B cell (primary cell): ENCODE measurements around the gene USP30. TPM values are rescaled to one million over a fixed set of nuclear protein-coding genes. Genes with fewer than 3 reads are reported as not detected.

Source experiments
- ATAC-seq: fragments of 200-7000 bp; cut with Tn5 transposase; one replicate; pipeline ENCODE4 v1.10.0; 2021; ENCODE audit warnings: low read depth, mild to moderate bottlenecking, moderate number of reproducible peaks, moderate library complexity
- CTCF ChIA-PET: fragments of 350-600 bp; sonication (Branson Sonifier 250); formaldehyde crosslinking; loops from one replicate; lab custom pipeline; 2021; ENCODE audit warnings: antibody characterized with exemption, inconsistent platforms; lab: Charles Lee
- POLR2A ChIA-PET: fragments of 350-600 bp; sonication (Branson Sonifier 250); formaldehyde crosslinking; loops from one replicate; lab custom pipeline; 2021; ENCODE audit warnings: antibody characterized with exemption; lab: Charles Lee
- DNase-seq: peaks from one replicate; pipeline ENCODE4 v3.0.0; 2013
- H2AFZ ChIP-seq: 2 replicates; pipeline ENCODE4 v1.6.1; 2012; ENCODE audit warnings: mild to moderate bottlenecking, low read depth, low read length; ENCODE audit not compliant: insufficient read depth, poor library complexity, severe bottlenecking
- H3K27ac ChIP-seq, 2 donors: 1 replicate in 1 of 2; 2 replicates in 1 of 2; pipeline ENCODE4 v1.5.1; 2012 to 2013; ENCODE audit warnings: low read length in 2 of 2, mild to moderate bottlenecking in 2 of 2, moderate library complexity in 1 of 2
- H3K27me3 ChIP-seq, 4 experiments: fragments of 200-600 bp in 1 of 4; sonication (generic) in 1 of 4; replicated peaks in 1 of 4; 1 replicate in 2 of 4; 2 replicates in 2 of 4; pipeline versions ENCODE4 v1.6.1 to v1.7.0; 2013 to 2016; ENCODE audit warnings: low read length in 3 of 4, mild to moderate bottlenecking in 2 of 4, mixed read lengths in 1 of 4, moderate library complexity in 1 of 4; ENCODE audit not compliant: insufficient read depth in 4 of 4, control insufficient read depth in 3 of 4; ENCODE audit errors: control extremely low read depth in 1 of 4
- H3K36me3 ChIP-seq, 2 experiments: replicated peaks in 1 of 2; 1 replicate in 1 of 2; 2 replicates in 1 of 2; pipeline versions ENCODE4 v1.6.1 to v1.7.1; 2013; ENCODE audit warnings: low read length in 1 of 2; ENCODE audit not compliant: insufficient read depth in 2 of 2, control insufficient read depth in 1 of 2; ENCODE audit errors: control extremely low read depth in 1 of 2, extremely low read depth in 1 of 2
- H3K4me1 ChIP-seq, 2 donors: fragments of 200-600 bp in 1 of 2; sonication (generic) in 1 of 2; 1 replicate in 1 of 2; 2 replicates in 1 of 2; pipeline versions ENCODE4 v1.5.1 to v1.6.1; 2013 to 2017; ENCODE audit warnings: low read length in 2 of 2; ENCODE audit not compliant: control insufficient read depth in 2 of 2, insufficient read depth in 2 of 2
- H3K4me2 ChIP-seq: replicated peaks from 2 replicates; pipeline ENCODE3; 2012; ENCODE audit warnings: mild to moderate bottlenecking, low read depth, low read length; ENCODE audit not compliant: poor library complexity, severe bottlenecking
- H3K4me3 ChIP-seq, 5 experiments: fragments of 200-600 bp in 1 of 5; sonication (generic) in 1 of 5; 1 replicate in 3 of 5; 2 replicates in 2 of 5; pipeline versions ENCODE4 v1.5.1 to v1.7.0; 2011 to 2016; ENCODE audit warnings: low read length in 4 of 5, mild to moderate bottlenecking in 4 of 5, low read depth in 2 of 5, control low read depth in 1 of 5, moderate library complexity in 1 of 5; ENCODE audit not compliant: insufficient read depth in 1 of 5; ENCODE audit errors: control extremely low read depth in 1 of 5, extremely low read depth in 1 of 5
- H3K79me2 ChIP-seq: fragments of 200-600 bp; sonication (generic); one replicate; pipeline ENCODE4 v1.6.0; 2016; ENCODE audit warnings: low read length; ENCODE audit not compliant: control insufficient read depth, insufficient read depth
- H3K9ac ChIP-seq: fragments of 200-600 bp; sonication (generic); 2 replicates; pipeline ENCODE4 v1.6.1; 2017; ENCODE audit warnings: mild to moderate bottlenecking, low read length, moderate library complexity
- H3K9me3 ChIP-seq, 3 donors: one replicate each; pipeline versions ENCODE4 v1.6.1 to v1.7.1; 2013; ENCODE audit warnings: low read length in 2 of 3; ENCODE audit not compliant: control insufficient read depth in 2 of 3, insufficient read depth in 1 of 3; ENCODE audit errors: control extremely low read depth in 1 of 3
- H4K20me1 ChIP-seq: 2 replicates; pipeline ENCODE4 v1.6.0; 2012; ENCODE audit warnings: mild to moderate bottlenecking, low read length; ENCODE audit not compliant: insufficient read depth, control insufficient read depth, poor library complexity, severe bottlenecking
- H3K27ac Mint-ChIP-seq: one replicate; pipeline ENCODE4 v1.8.0; 2021; ENCODE audit warnings: mixed read lengths
- H3K27me3 Mint-ChIP-seq: one replicate; pipeline ENCODE4 v1.8.0; 2021; ENCODE audit warnings: mixed read lengths
- H3K4me1 Mint-ChIP-seq: one replicate; pipeline ENCODE4 v1.8.0; 2021; ENCODE audit warnings: mixed read lengths
- H3K4me3 Mint-ChIP-seq: one replicate; pipeline ENCODE4 v1.8.0; 2021; ENCODE audit warnings: mixed read lengths
- H3K9me3 Mint-ChIP-seq: one replicate; pipeline ENCODE4 v1.8.0; 2022; ENCODE audit warnings: mixed read lengths; ENCODE audit not compliant: insufficient read depth
- CTCF ChIP-seq: fragments of 200-600 bp; IDR thresholded peaks from one replicate; pipeline ENCODE4 v1.8.0; 2022; ENCODE audit warnings: antibody characterized with exemption, mild to moderate bottlenecking
- EZH2 ChIP-seq: IDR thresholded peaks from 2 replicates; pipeline ENCODE4 v1.6.1; 2012; ENCODE audit warnings: borderline replicate concordance, low read depth, mild to moderate bottlenecking, moderate library complexity, low read length; ENCODE audit not compliant: insufficient read depth, poor library complexity, severe bottlenecking
- WGBS: methylation state at CpG from one replicate; pipeline ENCODE4 v1.1.5; 2013; ENCODE audit warnings: missing lambda C conversion rate; ENCODE audit not compliant: insufficient coverage; 5-methylcytosine and 5-hydroxymethylcytosine counted together
- intact Hi-C: fragments of 100-400 bp; cut with micrococcal nuclease; formaldehyde crosslinking; loops from one replicate; pipeline ENCODE4 v1.10.0; 2022
- polyA plus RNA-seq: library from polyadenylated mRNA; depleted of rRNA; stranded (reverse); fragments of >200 nt; gene quantifications from 2 replicates; pipeline ENCODE4 v1.2.3, GENCODE V29; 2012
- total RNA-seq, 2 donors: library from RNA; stranded (reverse); fragments of 120-200 nt in 1 of 2; gene quantifications; 1 replicate in 1 of 2; 2 replicates in 1 of 2; pipeline versions ENCODE4 v1.2.3 to v1.2.4, GENCODE V29; 2013 to 2022

Gene USP30
- total and polyA plus RNA-seq, 2 donors (not counting 1 experiment from before 2014, with no cell fraction given), result 7.2 to 32.5 TPM

DNA sequence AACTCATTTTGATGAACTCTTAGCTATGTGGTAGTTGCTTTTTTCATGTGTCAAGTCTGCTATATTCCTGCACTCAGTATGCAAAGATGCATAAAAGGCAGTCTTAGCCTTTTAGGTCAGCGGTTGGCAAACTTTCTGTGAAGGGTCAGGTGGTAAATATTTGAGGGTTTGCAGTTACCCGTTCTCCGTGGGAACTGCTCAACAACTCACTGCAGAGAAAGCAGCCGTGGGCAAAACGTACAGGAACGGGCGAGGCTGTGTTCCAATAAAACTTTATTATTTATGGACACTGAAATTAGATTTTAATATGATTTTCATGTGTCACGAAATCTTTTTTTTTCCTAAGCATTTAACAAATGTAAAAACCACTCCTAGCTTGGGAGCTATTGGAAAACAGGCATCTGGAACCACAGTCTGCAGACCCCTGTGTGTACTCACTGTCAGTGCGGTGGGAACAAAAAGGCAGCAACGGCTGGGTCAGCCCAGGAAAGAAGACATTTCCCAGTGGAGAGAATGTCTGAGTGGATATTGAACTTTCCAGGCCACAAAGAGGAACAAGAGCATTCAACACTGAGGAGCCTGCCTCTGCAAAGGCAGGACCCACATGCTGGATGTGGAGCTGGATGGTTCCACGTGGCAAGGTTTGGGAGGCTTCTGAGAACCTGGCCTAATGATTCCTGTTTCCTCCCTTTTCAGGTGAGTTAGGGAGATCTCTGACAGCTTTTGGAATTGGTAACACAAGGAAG, 60.5 kb downstream of the USP30 start:
- H3K4me3 ChIP-seq, result no peak overlapping the region
- H3K4me2 ChIP-seq, result no peak overlapping the region
- peaks cover 0 to 3% of the 10 kb centered on the region in 2 experiments for H3K36me3 ChIP-seq
- no peak for DNase-seq
- no peak overlapping the region for H3K4me3 Mint-ChIP-seq
- no peak overlapping the region for H3K27ac ChIP-seq
- no peaks in the 10 kb centered on the region for H3K9me3 ChIP-seq
- 85% methylated on average over 4 of the region's 11 CpGs for WGBS
- H2AFZ ChIP-seq, result no peak overlapping the region
- ChIA-PET CTCF (interaction anchor here (0.5 to 4.0 kb wide), 18 partner anchors 9 to 283 kb away, joined by 3 to 25 read pairs (median 6); partner anchors contain the start of genes ALKBH2 and USP30), POLR2A (no interaction called here)
- no peak for TF ChIP-seq EZH2
- no peak for TF ChIP-seq CTCF
- H3K27me3 ChIP-seq, result no peaks in the 10 kb centered on the region
- no peak overlapping the region for H3K27ac Mint-ChIP-seq
- H3K27me3 Mint-ChIP-seq, result no peaks in the 10 kb centered on the region
- H3K4me1 Mint-ChIP-seq, result peaks cover 10% of the 10 kb centered on the region
- no peak overlapping the region for H3K9ac ChIP-seq
- ATAC-seq, result no peak
- peaks cover 0 to 3% of the 10 kb centered on the region in 2 donors for H3K4me1 ChIP-seq
- H3K9me3 Mint-ChIP-seq, result no peaks in the 10 kb centered on the region
- intact Hi-C loops, result loop anchor here (1.0 to 2.0 kb wide), 2 partner anchors 15 to 280 kb away; no protein-coding TSS in a partner anchor
- H3K79me2 ChIP-seq, result no peaks in the 10 kb centered on the region
- H4K20me1 ChIP-seq, result no peaks in the 10 kb centered on the region
